GM19238 (cell line): ENCODE measurements around the gene LZTR1.
"Not testable (repeated sequence)": the region's sequence is repeated elsewhere in the genome, so short reads cannot be mapped to it uniquely, and the experiment has no call there.

Source experiments
- DNase-seq: peaks from one replicate; pipeline ENCODE4 v3.0.0; 2011; ENCODE audit warnings: low spot score; ENCODE audit not compliant: insufficient read length

The LZTR1 gene

DNA sequence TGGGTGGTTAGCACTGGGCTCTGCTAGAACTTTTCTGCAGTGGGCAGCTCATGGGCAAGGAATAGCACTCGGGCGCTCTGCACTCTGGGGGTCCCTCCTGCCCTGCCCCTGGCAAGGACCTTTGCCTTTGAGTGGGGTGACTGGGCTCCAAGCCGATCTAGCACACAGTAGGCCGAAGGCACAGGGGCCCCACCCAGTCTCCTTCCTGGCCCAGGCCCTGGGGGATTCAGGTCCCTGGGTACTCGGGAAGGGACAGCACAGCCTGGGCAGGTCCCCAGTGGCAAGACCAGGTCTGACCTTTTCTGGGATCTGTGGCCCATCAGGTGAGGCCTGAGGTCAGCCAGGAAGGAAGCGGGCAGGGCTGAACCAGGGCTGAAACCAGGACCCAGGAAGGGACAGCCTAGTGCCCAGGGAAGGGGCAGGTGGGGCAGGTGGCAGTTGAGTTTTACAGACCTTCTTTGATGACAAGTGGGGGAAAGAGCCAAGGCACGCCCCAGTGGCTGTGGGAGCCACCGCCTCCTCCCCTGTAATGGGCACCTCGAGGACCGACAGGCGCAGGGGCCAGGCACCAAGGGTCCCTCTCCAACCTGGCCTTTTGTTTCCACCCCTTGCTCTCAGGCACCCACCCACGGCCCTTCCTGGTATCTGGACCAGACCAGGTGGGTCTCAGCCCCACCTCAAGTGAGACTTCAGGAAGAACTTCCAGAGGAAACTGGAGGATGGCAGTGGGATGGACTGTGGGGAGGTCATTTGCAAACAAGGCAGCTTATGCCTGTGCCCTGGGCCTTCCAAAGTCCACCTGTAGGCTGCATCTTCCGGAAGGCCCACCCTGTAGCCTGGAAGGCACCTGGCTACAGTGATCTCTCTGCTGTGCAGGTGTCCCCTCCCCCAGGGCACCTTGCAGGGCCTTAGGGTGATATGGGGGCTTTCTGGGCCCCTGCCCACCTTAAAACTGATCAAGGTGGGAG lies 15.9 kb upstream of the LZTR1 start:
- no peak for DNase-seq

- DNase-seq, result no peak
These were observed 15.0 kb upstream of the LZTR1 start, which contains the start of gene AIFM3 for GRCh38 chr22:20966883-20967696. TSS of gene AIFM3 (plus strand) at chr22:20967255. CDS start at chr22:20967945, 690 bp downstream.

GRCh38 chr22:20967697-20968211 lies 14.3 kb upstream of the LZTR1 start:
- DNase-seq, result no peak

GRCh38 chr22:20968281-20968977 lies 13.7 kb upstream of the LZTR1 start:
- no peak for DNase-seq

DNA sequence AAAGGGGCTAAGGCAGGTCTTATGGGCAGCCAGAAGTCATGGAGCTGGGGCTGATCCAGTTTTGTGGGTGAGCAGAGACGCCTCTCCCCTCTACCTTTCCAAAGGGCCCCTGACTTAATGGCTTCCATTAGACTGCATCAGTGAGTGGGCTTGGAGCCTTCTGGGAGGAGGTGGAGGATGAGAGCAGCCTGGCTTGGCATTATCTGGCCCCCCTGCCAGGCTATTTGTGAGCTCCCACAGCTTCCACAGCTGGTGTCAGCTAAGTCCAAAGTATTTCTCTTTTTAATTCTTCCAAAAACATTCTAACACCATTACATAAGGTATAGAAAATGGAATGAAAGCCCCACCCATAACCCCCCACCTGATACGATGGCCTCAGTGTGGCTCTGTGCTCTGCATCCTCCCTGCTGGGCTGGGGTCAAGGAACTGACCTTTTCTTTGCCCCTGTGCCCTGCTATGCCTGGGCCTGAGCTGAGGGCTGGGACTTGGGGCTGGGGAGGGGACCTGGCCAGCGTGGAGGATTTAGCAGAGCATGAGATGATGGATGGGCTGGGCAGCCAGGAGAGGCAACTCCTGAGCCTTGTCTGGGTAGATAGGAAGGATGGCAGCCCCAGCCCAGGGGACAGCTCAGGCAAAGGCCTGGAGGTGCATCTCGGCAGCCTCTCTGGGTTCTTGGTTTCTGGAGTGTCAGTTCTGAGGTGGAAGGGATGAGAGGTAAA lies 11.0 kb upstream of the LZTR1 start:
- DNase-seq, result no peak

- not testable (repeated sequence) for DNase-seq
These were observed 9.9 kb upstream of the LZTR1 start for GRCh38 chr22:20972014-20972694.

- DNase-seq, result no peak
These were observed 9.0 kb upstream of the LZTR1 start for GRCh38 chr22:20972933-20973577.

DNA sequence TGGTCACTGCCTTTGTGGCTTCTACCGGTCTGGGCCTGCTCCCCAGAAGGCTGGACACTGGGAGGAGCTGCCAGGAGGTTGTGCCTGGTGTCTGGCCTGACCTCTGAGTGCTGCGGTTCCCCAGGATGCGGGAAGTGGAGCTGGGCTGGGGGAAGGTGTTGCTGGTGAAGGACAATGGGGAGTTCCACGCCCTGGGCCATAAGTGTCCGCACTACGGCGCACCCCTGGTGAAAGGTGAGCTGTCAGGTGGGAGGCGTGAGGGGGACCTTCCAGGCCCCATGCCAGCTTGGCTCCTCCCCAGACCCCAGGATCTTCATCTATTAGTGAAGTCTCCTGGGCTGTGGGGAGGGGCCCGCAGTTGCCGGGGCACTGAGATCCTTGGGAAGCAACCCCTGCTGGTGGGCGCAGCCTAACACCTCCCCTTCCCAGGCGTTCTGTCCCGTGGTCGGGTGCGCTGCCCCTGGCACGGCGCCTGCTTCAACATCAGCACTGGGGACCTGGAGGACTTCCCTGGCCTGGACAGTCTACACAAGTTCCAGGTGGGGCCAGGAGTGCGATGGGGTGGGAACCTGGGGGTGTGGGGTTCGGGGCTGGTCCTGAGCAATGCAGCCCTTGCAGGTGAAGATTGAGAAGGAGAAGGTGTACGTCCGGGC lies 8.3 kb upstream of the LZTR1 start:
- no peak for DNase-seq

GRCh38 chr22:20974336-20974955 lies 7.7 kb upstream of the LZTR1 start:
- no peak for DNase-seq

DNA sequence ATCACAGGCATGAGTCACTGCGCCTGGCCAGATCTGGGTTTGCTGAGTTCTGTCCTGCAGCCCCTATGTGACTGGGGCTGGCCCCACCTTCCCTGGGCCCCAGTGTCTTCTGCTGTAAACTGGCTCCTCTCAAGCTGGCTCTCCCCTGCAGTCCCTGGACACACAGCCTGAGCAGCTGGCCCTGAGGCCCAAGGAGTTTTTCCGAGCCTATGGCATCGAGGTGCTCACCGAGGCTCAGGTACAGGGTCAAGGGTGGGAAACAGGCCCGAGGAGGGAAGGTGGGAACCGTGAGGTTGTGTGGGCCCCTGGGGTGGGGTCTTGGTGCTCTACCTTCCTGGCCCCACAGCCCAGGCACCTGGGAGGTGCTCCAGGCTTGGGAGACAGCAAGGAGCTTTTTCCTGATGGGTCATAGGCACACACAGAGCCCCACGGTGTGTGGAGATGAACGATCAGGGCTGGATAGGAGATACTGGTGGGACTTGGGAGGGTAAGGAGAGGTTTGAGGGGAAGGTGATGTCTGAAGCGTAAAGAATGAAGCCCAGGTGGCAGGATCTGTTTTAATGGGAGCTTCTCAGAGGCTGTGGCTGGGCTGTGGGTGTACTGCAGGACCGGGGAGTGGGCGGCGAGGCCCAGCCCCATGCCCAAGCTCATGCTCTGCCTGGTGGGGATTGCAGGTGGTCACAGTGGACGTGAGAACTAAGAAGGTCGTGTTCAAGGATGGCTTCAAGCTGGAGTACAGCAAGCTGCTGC lies 6.4 kb upstream of the LZTR1 start:
- DNase-seq, result no peak

DNA sequence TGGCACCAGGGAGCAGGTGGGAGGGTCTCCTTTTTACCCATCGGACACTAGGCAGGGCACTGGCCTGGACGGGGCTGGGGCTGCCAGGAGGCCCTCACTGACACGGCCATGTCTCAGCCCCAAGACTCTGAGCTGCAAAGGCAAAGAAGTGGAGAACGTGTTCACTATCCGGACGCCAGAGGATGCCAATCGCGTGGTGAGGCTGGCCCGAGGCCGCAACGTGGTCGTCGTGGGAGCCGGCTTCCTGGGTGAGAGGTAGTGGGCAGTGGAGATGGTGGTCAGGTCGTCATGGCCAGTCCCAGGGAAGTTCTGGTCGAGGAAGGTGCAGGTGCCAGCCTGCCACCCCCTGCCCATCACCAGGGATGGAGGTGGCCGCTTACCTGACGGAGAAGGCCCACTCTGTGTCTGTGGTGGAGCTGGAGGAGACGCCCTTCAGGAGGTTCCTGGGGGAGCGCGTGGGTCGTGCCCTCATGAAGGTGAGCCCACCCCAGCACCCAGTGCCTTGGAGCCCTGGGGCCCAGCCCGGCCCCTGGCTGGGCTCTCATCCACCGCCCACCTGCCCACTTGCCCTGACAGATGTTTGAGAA lies 5.7 kb upstream of the LZTR1 start:
- no peak for DNase-seq

DNA sequence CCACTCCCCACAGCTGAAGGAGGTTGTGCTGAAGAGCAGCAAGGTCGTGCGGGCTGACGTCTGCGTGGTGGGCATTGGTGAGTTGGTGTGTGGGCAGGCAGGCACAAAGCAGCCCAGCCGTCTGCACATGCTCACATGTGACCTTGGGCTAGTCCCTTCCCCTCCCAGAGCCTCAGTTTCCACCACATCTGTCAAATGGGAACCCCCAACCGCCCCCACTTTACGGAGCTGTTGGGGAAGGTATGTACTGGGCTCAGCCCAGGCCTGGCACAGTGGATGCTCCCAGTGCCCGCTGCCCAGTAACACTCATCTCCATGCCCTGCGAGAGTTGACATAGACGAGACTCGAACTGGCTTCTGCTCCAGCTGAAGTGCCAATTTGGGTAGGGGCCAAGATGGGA lies 5.1 kb upstream of the LZTR1 start:
- DNase-seq, result no peak

DNA sequence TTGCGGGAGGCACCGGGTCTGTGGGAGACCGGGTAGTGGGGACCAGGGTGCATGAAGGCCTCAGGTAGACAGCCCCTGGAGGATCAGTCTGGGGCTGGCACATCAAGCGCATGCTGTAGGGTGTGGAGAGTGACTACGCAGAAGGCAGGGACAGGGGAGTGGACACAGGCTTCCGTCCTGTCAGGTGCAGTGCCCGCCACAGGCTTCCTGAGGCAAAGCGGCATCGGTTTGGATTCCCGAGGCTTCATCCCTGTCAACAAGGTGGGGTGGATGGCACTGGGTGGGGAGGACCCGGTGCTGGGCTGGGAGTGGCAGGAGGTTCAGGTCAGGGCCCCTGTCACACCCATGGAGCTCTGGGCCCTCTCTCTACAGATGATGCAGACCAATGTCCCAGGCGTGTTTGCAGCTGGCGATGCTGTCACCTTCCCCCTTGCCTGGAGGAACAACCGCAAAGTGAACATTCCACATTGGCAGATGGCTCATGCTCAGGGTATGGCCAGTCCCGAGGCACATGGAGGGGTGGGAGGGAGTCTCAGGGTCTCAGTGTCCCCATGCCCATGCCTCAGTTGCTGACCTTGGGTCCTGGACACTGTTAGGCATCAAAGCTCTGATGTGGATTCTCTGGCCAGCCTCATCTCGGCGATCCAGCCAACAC lies 4.5 kb upstream of the LZTR1 start:
- no peak for DNase-seq

GRCh38 chr22:20978419-20978818 lies 3.7 kb upstream of the LZTR1 start:
- DNase-seq, result no peak

DNA sequence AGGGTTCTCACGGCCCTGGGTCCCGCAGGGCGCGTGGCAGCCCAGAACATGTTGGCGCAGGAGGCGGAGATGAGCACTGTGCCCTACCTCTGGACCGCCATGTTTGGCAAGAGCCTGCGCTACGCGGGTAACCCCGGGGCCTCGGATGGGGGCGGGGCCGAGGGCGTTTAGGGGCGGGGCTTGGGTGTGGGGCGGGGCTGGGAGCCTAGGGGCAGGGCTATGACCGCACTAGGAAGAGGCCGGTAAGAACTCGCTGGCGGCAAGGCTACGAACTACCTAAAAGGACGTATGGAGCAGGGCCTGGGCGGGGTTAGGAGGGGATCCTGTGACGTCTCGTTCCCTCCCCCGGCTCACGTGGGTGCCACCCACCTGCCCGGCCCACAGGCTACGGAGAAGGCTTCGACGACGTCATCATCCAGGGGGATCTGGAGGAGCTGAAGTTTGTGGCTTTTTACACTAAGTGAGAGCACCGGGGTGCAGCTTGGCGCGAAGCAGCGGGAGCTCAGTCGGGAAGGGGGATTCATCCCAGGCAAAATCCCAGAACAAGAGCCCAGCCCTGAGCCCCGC lies 2.8 kb upstream of the LZTR1 start:
- no peak for DNase-seq

GRCh38 chr22:20979940-20980453 lies 2.1 kb upstream of the LZTR1 start:
- DNase-seq, result no peak
